IPS-18c (cell line): Measurements from ENCODE around the gene EFTUD2.
A peak's percentile ranks its signal among the peaks of the same experiment; 100 is the strongest.
"Not testable (repeated sequence)": the region's sequence is repeated elsewhere in the genome, so short reads cannot be mapped to it uniquely, and the experiment has no call there.

ENCODE experiments used
- H3K4me3 ChIP-seq: 2 replicates; pipeline ENCODE4 v1.7.0; 2013; ENCODE audit warnings: low read depth, mild to moderate bottlenecking, low read length, moderate library complexity; ENCODE audit not compliant: insufficient read depth
- H3K9me3 ChIP-seq: one replicate; pipeline ENCODE4 v1.6.1; 2013; ENCODE audit warnings: mild to moderate bottlenecking, low read length, moderate library complexity; ENCODE audit not compliant: control insufficient read depth, insufficient read depth

EFTUD2 gene

DNA sequence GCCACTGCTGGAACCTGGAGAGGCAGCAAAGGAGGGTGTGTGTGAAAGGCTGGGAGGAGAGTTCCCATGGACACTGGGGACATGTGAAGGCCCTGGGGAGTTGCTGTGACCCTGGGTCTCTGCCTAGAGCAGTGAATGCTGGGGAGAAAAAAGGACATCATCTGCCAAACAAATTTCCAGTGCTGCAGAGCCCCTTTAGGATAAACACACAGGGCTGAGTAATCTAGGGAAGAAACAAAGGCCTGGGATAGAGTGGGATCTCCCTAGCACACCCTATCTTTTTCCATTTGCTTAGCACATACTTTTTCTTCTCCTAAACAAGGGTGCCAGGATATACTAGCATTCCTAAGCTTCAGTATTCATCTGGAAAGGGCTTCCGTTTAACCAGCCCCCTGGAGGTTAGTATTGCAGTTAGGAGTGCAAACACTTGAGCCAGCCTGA is 54.8 kb downstream of the EFTUD2 start:
- H3K9me3 ChIP-seq: no peaks in the 10 kb centered on the region
- no peak overlapping the region for H3K4me3 ChIP-seq

DNA sequence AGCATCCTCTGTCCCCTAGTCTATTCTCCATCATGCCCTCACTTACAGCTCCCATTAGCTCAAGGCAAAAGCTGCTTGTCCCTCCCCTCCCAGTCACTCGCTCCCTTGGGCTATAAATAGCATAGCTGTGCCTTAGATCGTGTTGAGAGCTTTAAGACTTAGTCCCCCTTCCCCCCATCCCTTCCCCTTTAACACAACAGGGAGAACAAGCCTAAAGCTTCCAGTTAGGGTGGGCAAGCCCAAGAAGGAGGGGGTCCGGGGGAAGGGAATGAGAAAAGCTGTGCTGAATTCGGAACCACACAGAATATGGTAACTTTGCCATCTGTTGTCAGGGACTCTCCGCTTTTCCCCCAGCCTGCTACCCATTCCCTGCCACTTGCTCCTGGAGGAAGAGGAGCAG is 56.5 kb downstream of the EFTUD2 start:
- H3K9me3 ChIP-seq: peaks cover 2% of the 10 kb centered on the region
- no peak overlapping the region for H3K4me3 ChIP-seq

DNA sequence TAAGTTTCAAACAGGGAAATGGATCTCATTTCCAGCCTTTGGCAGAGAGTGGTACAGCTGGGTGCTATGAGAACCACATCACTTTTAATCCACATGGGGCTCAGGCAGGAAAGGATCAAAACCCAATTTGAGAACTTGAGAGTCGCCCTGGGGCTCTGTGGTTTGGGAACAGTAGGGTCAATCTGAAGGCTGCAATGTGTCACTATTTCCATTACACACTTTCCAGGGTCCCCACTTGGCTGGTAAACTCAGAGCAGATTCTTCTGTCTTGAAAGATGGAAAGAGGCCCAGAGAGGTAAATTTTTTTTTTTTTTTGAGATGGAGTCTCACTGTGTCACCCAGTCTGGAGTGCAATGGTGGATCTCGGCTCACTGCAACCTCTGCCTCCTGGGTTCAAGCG is 58.3 kb downstream of the EFTUD2 start:
- Histone ChIP-seq H3K4me3 (no peak overlapping the region), H3K9me3 (peaks cover 2% of the 10 kb centered on the region)

DNA sequence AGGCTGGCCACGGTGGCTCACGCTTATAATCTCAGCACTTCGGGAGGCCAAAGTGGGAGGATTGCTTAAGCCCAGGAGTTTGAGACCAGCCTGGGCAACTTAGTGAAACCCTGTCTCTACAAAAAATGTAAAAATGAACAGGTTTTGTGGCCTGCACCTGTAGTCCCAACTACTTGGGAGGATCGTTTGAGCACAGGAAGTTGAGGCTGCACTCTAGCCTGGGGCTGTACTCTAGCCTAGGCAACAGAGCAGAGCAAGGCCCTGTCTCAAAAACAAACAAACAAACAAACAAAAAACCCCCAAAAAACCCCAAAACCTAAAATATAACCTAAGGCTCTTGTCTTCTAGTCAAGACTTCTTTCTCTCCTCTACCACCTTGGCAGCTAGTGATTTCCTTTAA is 59.0 kb downstream of the EFTUD2 start:
- H3K9me3 ChIP-seq: peaks cover 2% of the 10 kb centered on the region
- H3K4me3 ChIP-seq: no peak overlapping the region

DNA sequence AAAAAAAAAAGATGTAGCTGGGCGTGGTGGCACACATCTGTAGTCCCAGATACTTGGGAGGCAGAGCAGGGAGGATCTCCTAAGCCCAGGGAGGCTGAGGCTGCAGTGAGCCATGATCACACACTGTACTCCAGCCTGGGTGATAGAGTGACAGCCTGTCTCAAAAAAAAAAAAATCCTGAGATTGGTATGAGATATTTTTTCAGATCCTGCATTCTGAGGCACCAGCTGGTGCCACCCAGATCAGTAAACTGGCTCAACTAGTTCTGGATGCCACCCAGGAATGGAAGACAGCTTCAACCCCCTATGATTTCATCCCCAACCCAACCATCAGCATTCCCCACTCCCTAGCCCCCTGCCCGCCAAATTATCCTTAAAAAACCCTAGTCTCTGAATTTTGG is 62.0 kb downstream of the EFTUD2 start:
- Histone ChIP-seq H3K4me3 (no peak overlapping the region), H3K9me3 (peaks cover 2% of the 10 kb centered on the region)

DNA sequence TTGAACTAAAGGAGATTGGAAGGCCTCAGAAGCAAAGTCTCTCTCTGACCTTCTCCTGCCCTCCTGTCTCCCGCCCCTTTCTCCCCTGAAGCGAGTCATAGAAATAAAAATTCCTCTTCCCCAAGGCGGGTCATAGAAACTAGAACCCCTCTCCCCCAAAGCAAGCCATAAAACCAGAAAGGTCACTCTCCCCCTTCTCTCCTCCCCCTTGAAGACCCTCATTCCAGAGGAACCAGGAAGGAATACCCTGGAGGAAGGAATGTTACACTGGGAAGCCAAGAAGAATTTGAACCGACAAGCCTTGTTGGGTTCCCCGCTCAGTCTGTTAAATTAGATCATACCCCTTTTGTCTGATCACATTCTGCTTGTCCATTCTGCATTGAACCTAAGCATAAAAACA is 66.4 kb downstream of the EFTUD2 start:
- peaks cover 2% of the 10 kb centered on the region for H3K9me3 ChIP-seq
- H3K4me3 ChIP-seq: no peak overlapping the region

DNA sequence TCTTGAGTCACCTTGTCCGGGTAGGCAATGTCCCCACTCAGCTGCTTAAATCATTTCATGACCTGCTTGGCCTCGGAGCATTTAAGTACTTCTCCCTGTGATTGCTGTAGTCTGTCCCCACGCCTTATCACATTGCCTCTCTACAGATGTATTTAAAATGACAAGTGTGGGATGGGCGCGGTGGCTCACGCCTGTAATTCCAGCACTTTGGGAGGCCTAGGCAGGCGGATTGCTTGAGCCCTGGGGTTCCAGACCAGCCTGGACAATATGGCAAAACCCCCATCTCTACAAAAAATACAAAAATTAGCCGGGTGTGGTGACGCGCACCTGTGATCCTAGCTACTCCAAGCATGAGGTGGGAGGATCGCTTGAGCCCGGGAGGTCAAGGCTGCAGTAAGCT is 67.9 kb downstream of the EFTUD2 start:
- H3K4me3 ChIP-seq: peak overlapping the region; percentile 76; the same call in 1 of the 2 replicates
- H3K9me3 ChIP-seq: peaks cover 2% of the 10 kb centered on the region

DNA sequence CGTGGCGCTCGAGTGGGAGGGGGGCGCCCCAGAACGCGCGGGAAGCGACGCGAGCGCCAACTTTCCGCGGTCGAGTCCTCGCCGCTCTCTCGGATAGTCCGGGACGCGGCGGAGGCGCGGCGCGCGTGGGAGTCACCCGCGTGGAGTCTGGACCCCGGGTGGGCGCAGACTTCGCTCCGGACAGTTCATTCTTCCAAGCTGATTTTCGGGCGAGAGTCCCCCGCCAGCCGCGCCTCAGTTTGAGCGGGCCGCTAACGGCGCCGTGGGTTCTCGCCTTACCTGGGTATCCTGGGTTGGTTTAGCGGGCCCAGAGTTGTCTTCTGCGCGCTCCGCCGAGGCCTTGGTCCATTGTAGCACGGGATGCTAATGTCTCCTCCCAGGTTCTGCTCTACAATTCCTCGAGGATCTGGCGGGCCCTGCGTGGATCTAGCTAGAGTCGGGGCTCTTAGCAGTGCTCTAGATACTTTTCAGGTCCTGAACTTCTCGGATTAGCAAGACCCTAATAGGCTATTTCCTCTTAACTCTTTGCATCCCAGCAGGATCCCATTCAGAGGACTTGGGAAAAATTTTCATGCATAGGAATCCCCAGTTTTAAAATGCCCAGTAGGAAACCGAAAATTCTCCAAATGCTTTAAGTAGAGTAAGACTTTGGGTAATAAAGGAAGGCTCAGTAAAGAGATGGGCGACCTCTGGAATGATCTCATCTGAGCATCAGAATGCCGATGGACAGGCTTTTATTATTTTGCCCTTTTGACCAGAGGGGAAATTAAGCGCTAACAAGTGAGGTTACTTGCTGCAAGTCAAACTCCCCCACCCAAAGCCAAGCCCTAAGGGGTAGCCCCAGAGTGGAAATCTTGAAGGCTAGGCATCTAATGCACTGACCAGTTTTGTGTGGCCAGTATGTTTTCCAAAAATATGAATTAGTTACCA is 68.6 kb downstream of the EFTUD2 start:
- H3K4me3 ChIP-seq: peak overlapping the region; percentile 76
- peaks cover 2% of the 10 kb centered on the region for H3K9me3 ChIP-seq

DNA sequence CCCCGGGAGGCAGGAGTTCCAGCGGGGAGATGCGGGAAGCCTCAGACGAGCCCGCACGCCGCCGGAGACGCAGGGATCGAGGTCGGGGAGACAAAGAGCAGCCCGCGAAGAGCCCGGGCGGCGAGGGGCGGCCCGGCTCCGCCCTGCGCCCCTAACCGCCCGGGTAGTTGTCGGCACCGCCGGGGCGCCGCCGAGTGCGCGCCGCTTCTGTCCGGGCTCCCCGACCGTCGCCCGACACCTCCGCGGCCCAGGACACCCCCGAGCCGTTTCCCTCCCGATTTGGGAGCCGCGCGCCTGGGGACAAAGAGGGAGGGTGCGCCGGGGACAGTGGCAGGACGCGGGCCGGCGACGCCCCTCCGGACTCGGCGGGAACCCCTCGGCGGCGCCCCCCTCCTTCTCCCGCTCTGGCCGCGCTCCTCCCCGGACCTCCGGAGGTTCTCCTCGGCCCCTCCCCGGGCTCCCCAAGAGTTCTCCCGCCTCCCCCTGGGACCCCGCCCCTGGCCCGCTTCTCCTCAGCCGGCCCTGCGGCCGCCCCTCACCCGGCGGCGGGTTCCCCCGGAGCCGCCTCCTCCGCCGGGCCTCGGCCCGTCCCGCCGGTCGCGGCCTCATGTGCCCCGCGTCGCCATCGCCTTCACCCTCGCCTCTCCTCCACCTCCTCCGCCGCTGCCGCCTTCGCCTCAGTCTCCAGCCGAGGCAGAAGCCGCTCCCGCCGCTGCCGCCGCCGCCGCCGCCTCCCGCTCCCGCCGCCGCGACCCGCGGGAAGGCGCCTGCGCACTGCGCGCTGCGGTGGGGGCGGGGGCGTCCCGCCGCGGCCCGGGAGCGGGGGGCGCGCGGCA is 69.5 kb downstream of the EFTUD2 start, which contains the start of gene GJC1:
Gene GJC1 (minus strand): TSS at position 765 of the 836 bp plus-strand sequence. CDS start 24,470 bp downstream, outside the sequence.
- peak within 1 kb of the TSS; percentile 76 for H3K4me3 ChIP-seq

DNA sequence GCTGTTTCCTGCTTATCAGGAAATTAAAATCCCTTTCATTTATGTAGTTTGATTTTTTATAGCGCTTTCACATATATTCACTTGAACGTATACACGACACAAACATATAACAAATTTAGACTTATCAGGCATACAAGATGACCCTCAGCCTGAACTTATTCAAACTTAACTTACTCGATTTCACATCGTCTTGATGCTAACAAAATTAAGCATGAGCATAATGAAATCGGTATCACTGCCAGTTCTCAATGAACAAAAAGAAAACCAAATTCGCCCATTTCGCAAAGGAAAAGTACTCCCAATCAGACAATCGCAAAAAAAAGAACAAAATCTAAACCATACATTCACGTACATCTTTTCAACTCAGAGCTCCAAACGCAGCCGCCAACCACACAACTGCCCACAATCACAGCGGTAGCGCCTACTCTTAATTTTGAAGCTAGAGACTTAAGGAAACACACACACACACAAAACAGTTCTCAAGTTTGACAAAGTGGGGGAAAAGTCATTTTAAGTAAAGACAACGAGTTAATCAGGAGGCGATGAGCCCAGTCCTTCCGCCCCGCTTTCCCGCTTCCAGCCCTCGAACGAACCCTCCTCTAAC is 70.2 kb downstream of the EFTUD2 start:
- H3K4me3 ChIP-seq: peak overlapping the region; percentile 76
- H3K9me3 ChIP-seq: peaks cover 2% of the 10 kb centered on the region

More for the DNA sequence above, 69.5 kb downstream of the EFTUD2 start, which contains the start of gene GJC1:
- H3K9me3 ChIP-seq: peaks cover 2% of the 10 kb centered on the region

DNA sequence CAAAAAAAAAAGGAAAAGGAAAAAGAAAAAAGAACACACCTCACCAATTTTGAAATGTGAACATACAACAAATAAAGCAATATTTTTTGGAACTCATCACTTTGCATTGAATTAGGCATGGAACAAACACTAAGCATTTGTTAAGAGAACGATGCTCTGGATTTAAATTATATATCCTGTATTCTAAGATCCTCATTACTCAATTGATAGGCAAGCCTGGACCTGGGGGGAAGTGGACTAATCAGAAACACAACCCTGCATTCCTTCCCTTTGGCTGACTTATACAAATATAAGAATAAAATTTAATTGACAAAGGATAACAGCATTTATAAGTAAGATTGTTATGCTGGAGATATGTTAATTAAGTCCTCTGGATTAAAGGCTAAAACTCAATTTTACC is 71.4 kb downstream of the EFTUD2 start:
- Histone ChIP-seq H3K9me3 (peaks cover 2% of the 10 kb centered on the region), H3K4me3 (no peak overlapping the region)

DNA sequence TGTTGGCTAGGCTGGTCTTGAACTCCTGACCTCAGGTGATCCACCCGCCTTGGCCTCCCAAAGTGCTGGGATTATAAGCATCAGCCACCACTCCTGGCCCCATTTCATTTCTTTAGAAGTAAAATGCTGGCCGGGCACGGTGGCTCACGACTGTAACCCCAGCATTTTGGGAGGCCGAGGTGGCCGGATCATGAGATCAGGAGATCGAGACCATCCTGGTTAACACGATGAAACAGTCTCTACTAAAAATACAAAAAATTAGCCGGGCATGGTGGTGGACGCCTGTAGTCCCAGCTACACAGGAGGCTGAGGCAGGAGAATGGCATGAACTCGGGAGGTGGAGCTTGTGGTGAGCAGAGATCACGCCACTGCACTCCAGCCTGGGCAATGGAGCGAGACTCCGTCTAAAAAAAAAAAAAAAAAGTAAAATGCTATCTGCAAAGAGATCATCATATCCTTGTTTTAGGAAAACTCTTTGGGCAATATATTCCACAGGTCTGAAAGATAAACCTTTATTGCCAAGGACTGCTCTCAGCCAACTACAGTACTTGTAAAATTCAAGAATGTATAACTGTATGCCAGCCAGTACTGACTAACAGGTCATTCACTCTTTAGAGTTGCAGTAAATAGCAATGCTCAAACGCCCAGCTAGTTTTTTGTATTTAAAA is 73.0 kb downstream of the EFTUD2 start:
- Histone ChIP-seq H3K4me3 (no peak overlapping the region), H3K9me3 (peaks cover under 1% of the 10 kb centered on the region)

DNA sequence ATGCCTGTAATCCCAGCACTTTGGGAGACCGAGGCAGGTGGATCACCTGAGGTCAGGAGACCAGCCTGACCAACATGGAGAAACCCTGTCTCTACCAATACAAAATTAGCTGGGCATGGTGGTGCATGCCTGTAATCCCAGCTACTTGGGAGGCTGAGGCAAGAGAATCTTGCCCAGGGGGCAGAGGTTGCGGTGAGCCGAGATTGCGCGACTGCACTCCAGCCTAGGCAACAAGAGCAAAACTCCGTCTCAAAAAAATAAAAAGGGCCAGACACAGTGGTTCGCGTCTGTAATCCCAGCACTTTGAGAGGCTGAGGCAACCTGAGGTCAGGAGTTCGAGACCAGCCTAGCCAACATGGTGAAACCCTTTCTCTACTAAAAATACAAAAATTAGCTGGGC is 74.0 kb downstream of the EFTUD2 start:
- not testable (repeated sequence) for H3K9me3 ChIP-seq, H3K4me3 ChIP-seq

DNA sequence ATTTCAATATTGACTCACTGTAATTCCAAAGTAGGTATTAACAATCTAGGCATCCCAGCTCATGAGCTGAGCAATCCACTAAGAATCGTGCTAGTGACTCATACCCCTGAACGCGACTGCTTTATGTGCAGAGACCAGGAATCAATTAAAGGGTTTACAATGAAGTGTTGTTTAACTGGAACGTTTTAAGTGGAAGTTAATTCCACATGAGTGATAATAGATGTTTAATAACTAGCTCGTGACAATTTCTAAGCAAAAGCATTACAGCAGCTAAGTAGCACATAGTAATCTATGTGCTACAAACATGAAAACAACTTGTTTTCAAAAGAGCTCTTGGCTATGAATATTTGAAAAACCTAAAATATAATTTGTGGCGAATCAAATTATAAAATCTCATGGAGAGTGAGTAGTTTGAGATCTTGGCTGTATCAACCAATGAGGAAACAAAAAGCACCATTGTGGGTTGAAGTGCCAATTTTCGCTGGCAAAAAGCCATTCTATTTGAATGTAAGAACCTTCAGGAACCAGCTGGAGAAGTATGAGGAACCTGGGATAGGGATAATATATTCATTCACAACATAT is 78.5 kb downstream of the EFTUD2 start:
- Histone ChIP-seq H3K9me3 (no peaks in the 10 kb centered on the region), H3K4me3 (no peak overlapping the region)

DNA sequence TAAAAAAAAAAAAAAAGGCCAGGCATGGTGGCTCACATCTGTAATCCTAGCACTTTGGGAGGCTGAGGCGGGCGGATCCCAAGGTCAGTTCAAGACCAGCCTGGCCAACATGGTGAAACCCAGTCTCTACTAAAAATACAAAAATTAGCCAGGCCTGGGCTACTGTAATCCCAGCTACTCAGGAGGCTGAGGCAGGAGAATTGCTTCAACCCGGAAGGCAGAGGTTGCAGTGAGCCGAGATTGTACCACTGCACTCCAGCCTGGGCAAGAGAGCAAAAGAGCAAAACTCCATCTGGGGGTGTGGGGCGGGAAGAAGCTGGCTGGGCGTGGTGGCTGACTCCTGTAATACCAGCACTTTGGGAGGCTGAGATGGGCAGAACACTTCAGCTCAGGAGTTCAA is 80.7 kb downstream of the EFTUD2 start:
- not testable (repeated sequence) for H3K4me3 ChIP-seq

DNA sequence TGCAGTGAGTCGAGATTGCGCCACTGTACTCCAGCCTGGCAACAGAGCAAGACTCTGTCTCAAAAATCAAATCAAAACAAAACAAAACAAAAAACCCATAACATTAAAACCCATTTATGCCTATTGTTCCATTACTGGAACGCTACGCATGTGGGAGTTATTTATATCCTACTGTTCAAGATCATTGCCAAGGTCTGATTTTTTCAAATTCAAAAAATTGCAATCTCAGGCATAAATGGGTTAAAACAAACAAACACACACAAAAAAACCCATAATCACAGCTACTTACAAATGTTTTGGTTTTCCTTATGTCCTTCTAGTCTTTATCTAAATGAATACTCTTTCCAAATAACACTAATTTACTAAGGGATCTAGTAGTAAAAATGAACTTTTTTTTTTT is 87.0 kb downstream of the EFTUD2 start:
- Histone ChIP-seq H3K9me3 (no peaks in the 10 kb centered on the region), H3K4me3 (no peak overlapping the region)

More for the DNA sequence above, 80.7 kb downstream of the EFTUD2 start:
- H3K9me3 ChIP-seq: not testable (repeated sequence)
